ENCODE results near the gene ABCD3.

ABCD3 gene

DNA sequence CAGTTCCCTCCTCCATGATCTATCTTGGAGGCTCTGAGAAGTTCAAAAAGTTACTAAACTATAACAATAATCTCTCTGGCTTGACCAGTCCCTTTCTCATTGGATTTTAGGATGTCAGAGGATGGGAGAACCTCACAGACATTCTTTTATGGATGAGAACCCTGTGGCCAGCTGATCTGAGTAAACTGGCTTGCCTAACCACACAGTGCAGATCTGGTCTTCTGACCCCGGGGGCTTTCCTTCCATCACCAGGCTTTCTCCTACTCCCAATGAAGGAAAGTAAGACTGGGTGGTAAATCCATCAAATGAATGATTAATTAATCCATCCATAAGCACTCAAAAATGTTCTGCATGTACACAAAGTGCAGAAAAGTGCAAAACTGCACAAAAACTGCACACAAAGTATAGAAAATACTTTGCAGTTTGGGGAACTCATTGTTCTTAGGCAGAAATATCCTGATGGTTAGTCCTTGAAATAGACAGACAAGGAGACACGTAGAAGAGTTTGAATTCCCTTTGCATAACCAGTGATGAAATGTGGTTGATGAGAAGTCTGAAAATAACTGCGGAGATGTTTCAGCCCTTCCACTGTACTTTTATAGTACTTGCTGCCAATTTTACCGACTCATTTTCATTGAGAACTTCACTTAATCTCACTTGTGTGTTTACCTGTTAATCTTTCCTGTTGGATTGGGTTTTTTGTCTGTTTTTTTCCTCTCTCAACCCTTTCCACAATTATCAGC, 125.9 kb downstream of the ABCD3 start:
- peak; percentile 74 for DNase-seq (ENCODE audit: low read depth)
- no peak overlapping the region for H3K4me3 ChIP-seq (replicated peaks; ENCODE audit: low read depth, low read length)
- TF ChIP-seq, protein P1, sequence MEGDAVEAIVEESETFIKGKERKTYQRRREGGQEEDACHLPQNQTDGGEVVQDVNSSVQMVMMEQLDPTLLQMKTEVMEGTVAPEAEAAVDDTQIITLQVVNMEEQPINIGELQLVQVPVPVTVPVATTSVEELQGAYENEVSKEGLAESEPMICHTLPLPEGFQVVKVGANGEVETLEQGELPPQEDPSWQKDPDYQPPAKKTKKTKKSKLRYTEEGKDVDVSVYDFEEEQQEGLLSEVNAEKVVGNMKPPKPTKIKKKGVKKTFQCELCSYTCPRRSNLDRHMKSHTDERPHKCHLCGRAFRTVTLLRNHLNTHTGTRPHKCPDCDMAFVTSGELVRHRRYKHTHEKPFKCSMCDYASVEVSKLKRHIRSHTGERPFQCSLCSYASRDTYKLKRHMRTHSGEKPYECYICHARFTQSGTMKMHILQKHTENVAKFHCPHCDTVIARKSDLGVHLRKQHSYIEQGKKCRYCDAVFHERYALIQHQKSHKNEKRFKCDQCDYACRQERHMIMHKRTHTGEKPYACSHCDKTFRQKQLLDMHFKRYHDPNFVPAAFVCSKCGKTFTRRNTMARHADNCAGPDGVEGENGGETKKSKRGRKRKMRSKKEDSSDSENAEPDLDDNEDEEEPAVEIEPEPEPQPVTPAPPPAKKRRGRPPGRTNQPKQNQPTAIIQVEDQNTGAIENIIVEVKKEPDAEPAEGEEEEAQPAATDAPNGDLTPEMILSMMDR (IDR thresholded peaks at IDR 0.05; ENCODE audit: low read length, missing control alignments) = no peak

DNA sequence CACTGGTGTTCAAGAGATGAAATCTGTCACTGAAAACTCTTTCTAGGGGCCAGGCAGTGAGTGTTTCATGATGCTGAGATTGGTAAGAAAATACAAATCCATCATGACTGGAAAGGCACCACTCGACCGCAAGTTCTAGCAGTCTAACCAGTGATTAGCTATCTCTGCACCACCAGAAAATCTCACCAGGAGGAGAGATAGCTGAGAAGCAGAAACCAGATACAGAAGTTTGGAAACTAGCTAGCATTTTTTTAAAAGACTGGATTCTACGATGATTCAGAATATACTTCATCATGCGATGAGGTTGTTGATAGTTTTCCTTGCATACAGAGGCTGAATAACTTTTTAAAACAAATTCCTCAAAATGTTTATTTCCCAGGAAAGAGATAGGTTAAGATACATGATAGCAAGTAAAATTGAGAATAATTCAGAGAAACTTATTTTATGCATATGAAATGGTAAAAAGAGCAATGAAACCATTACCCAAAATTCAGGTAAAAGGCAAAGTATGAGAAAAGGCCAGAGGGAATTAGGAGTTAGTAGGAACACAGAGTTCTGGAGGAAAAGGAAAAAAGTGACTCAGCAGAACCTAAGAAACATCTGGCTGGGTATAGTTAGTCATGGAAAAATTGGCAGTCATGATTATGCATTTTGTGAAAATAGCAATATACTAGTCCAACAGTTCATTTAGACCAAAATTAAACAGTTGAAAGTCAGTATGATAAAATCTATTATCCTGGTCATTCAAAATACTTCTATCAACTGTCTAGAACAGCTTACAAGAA, 126.7 kb downstream of the ABCD3 start:
- DNase-seq (ENCODE audit: low read depth) = peak; percentile 87

DNA sequence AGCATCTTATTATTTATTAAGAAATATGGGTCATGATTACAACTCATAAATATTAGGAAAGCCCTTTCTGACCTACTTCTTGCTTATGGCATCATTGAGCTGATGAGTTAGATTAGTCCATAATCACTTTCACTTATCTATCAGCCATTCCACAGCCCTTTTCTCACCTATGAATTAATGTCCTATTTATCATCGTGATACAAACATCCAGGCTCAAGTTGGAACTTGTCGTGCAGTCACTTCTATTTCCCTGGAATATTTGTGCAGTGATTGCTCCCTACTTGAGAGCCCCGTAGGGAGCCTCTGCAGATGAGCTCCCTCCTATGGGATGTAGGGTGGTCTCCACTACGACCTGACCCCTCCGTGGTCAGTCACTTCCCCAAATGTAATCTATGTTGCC, 131.5 kb downstream of the ABCD3 start:
- no peak for DNase-seq (ENCODE audit: low read depth)
- H3K4me3 ChIP-seq (replicated peaks; ENCODE audit: low read depth, low read length) = no peak overlapping the region
- TF ChIP-seq, protein P1 (IDR thresholded peaks at IDR 0.05; ENCODE audit: low read length, missing control alignments) = no peak

More for the DNA sequence above, 126.7 kb downstream of the ABCD3 start:
- H3K4me3 ChIP-seq (replicated peaks; ENCODE audit: low read depth, low read length) = no peak overlapping the region
- TF ChIP-seq, protein P1 (IDR thresholded peaks at IDR 0.05; ENCODE audit: low read length, missing control alignments) = peak; percentile 21

DNA sequence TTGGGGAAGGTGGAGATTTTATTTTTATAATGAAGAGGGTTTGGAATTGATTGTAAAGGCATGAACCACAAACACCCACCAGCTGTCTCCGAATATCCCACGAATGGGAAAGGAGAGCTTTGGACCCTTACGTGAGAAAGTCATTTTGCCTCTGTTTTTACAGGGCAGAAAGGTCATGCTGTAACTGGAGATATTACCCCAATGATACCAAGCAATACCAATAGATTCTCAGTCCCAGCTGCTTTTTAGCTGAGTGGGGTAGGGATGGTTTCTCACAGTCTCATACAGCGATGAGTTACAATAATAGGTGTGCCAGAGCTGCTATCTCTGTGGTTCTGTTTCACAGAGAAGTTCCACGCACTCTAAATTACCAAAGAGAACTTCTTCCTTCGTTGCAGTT, 132.2 kb downstream of the ABCD3 start:
- TF ChIP-seq, protein P1 (IDR thresholded peaks at IDR 0.05; ENCODE audit: low read length, missing control alignments) = no peak
- no peak for DNase-seq (ENCODE audit: low read depth)
- no peak overlapping the region for H3K4me3 ChIP-seq (replicated peaks; ENCODE audit: low read depth, low read length)

DNA sequence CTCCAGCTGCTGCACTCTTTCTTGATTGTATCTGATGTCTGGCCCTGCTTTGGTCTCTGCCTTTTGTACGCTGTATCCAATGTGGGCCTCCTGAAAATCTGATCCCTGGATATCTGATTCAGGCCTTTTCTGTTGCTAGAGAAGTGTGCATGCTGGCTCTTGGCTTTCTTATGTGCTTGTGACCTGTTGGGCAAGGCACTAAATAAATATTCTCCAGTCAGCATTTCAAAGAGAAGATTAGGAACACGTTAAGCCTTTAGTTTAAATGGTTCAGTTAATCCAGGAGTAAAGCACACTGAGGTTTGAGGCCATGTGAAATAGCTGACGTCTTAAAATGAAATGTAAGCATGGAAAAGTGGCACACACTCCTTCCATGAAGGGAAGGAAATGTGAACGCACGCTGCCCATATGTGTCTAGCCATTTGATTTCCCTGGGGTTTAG, 132.6 kb downstream of the ABCD3 start:
- DNase-seq (ENCODE audit: low read depth) = no peak
- TF ChIP-seq, protein P1 (IDR thresholded peaks at IDR 0.05; ENCODE audit: low read length, missing control alignments) = no peak
- no peak overlapping the region for H3K4me3 ChIP-seq (replicated peaks; ENCODE audit: low read depth, low read length)

DNA sequence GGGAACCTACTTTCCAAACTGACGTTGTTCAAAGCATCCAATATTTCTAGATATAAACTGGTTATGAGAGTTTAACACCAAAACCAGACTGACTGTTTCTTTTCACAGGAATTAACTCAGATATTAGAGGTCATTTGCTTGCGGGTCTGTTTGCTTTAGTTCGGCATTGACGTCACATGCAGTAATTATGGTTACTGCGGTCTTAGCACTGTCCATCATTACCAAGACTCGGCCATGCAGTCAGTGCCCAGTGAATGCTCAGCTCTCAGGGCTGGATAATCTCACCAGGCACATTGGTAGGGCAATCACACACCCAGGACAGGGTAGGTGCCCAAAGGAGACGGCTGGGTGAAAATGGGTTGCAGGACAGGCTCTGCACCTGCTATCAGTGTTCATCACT, 133.3 kb downstream of the ABCD3 start:
- DNase-seq (ENCODE audit: low read depth) = no peak
- TF ChIP-seq, protein P1 (IDR thresholded peaks at IDR 0.05; ENCODE audit: low read length, missing control alignments) = no peak
- H3K4me3 ChIP-seq (replicated peaks; ENCODE audit: low read depth, low read length) = no peak overlapping the region
